Measurements from ENCODE around the gene TSTD1.
"Not testable (repeated sequence)": the region's sequence is repeated elsewhere in the genome, so short reads cannot be mapped to it uniquely, and the experiment has no call there.

The TSTD1 gene

GRCh38 chr1:161033751-161034150 is 5.0 kb downstream of the TSTD1 start:
- DNase-seq, result no peak

GRCh38 chr1:161032409-161032808 is 6.4 kb downstream of the TSTD1 start:
- no peak for DNase-seq

GRCh38 chr1:161031874-161032273 is 6.9 kb downstream of the TSTD1 start:
- DNase-seq, result no peak

- not testable (repeated sequence) for DNase-seq
Measured at GRCh38 chr1:161029466-161029865, 9.3 kb downstream of the TSTD1 start.

GRCh38 chr1:161026954-161027353 is 11.8 kb downstream of the TSTD1 start:
- DNase-seq, result not testable (repeated sequence)

GRCh38 chr1:161022432-161022831 is 16.3 kb downstream of the TSTD1 start:
- DNase-seq, result not testable (repeated sequence)

- DNase-seq, result no peak
Measured at GRCh38 chr1:161021970-161022353, 16.8 kb downstream of the TSTD1 start.

- peak; percentile 90 for DNase-seq
Measured at GRCh38 chr1:161021165-161021969, 17.4 kb downstream of the TSTD1 start.

GRCh38 chr1:161020509-161021164 is 18.1 kb downstream of the TSTD1 start, which contains the start of gene F11R:
TSS of gene F11R (minus strand) at chr1:161021152. CDS start at chr1:161021073, 79 bp downstream.
- peak; percentile 49 for DNase-seq

- peak; percentile 48 for DNase-seq
Measured at GRCh38 chr1:161019751-161020495, 18.8 kb downstream of the TSTD1 start.

- not testable (repeated sequence) for DNase-seq
Measured at GRCh38 chr1:161019111-161019660, 19.6 kb downstream of the TSTD1 start.

- no peak for DNase-seq
Measured at GRCh38 chr1:161018631-161018930, 20.2 kb downstream of the TSTD1 start.

- DNase-seq, result no peak
Measured at GRCh38 chr1:161017756-161018630, 20.8 kb downstream of the TSTD1 start.

GRCh38 chr1:161017181-161017580 is 21.6 kb downstream of the TSTD1 start:
- not testable (repeated sequence) for DNase-seq

GRCh38 chr1:161016683-161017082 is 22.1 kb downstream of the TSTD1 start:
- not testable (repeated sequence) for DNase-seq

GRCh38 chr1:161013488-161014230 is 25.1 kb downstream of the TSTD1 start:
- DNase-seq, result no peak

GRCh38 chr1:161013131-161013487 is 25.7 kb downstream of the TSTD1 start:
- DNase-seq, result no peak

- DNase-seq, result no peak
Measured at GRCh38 chr1:161012420-161012819, 26.3 kb downstream of the TSTD1 start.

GRCh38 chr1:161009602-161010211 is 29.1 kb downstream of the TSTD1 start:
- no peak for DNase-seq

GRCh38 chr1:161008869-161009510 is 29.8 kb downstream of the TSTD1 start:
- DNase-seq, result no peak

GRCh38 chr1:161007369-161007768 is 31.4 kb downstream of the TSTD1 start:
- DNase-seq, result no peak
